Stimulated activated CD4-positive, alpha-beta T cell treated with anti-CD3 and anti-CD28 coated beads, Interleukin-2, amount 100 ng/mL, for 4 hours (primary cell): Measurements from ENCODE around the gene PLD4.
"Not testable (repeated sequence)": the region's sequence is repeated elsewhere in the genome, so short reads cannot be mapped to it uniquely, and the experiment has no call there.

Experiments
- DNase-seq: peaks from one replicate; pipeline ENCODE4 v3.0.0-alpha.2; 2020; ENCODE audit warnings: low read depth

PLD4 gene

GRCh38 chr14:104899781-104900180, 24.9 kb upstream of the PLD4 start:
- DNase-seq: no peak

- no peak for DNase-seq
Observed at GRCh38 chr14:104900639-104901512, 23.8 kb upstream of the PLD4 start.

GRCh38 chr14:104903990-104904389, 20.7 kb upstream of the PLD4 start:
- no peak for DNase-seq

- DNase-seq: not testable (repeated sequence)
Observed at GRCh38 chr14:104904650-104905578, 19.8 kb upstream of the PLD4 start.

- not testable (repeated sequence) for DNase-seq
Observed at GRCh38 chr14:104905579-104905933, 19.1 kb upstream of the PLD4 start.

- DNase-seq: no peak
Observed at GRCh38 chr14:104908303-104908702, 16.4 kb upstream of the PLD4 start.

GRCh38 chr14:104912053-104912452, 12.6 kb upstream of the PLD4 start:
- no peak for DNase-seq

GRCh38 chr14:104913435-104913834, 11.2 kb upstream of the PLD4 start:
- no peak for DNase-seq

- no peak for DNase-seq
Observed at GRCh38 chr14:104917116-104917515, 7.6 kb upstream of the PLD4 start.

GRCh38 chr14:104917993-104918392, 6.7 kb upstream of the PLD4 start:
- no peak for DNase-seq

GRCh38 chr14:104919152-104919992, 5.3 kb upstream of the PLD4 start:
- not testable (repeated sequence) for DNase-seq

- DNase-seq: no peak
Observed at GRCh38 chr14:104919993-104920315, 4.7 kb upstream of the PLD4 start.

- no peak for DNase-seq
Observed at GRCh38 chr14:104923640-104924420, 849 bp upstream of the PLD4 start.

GRCh38 chr14:104925214-104925854, 655 bp downstream of the PLD4 start:
- DNase-seq: no peak

GRCh38 chr14:104925855-104926609, 1.4 kb downstream of the PLD4 start:
- no peak for DNase-seq

GRCh38 chr14:104926619-104927431, 2.1 kb downstream of the PLD4 start:
- no peak for DNase-seq

GRCh38 chr14:104927432-104927816, 2.7 kb downstream of the PLD4 start:
- no peak for DNase-seq

- no peak for DNase-seq
Observed at GRCh38 chr14:104927901-104928300, 3.2 kb downstream of the PLD4 start.
